ENCODE data around the gene MED17. TPM values are rescaled to one million over a fixed set of nuclear protein-coding genes. Genes with fewer than 3 reads are reported as not detected.

MED17 gene
- polyA plus RNA-seq, 1 donor from 2014 or later, result 82.7 TPM

DNA sequence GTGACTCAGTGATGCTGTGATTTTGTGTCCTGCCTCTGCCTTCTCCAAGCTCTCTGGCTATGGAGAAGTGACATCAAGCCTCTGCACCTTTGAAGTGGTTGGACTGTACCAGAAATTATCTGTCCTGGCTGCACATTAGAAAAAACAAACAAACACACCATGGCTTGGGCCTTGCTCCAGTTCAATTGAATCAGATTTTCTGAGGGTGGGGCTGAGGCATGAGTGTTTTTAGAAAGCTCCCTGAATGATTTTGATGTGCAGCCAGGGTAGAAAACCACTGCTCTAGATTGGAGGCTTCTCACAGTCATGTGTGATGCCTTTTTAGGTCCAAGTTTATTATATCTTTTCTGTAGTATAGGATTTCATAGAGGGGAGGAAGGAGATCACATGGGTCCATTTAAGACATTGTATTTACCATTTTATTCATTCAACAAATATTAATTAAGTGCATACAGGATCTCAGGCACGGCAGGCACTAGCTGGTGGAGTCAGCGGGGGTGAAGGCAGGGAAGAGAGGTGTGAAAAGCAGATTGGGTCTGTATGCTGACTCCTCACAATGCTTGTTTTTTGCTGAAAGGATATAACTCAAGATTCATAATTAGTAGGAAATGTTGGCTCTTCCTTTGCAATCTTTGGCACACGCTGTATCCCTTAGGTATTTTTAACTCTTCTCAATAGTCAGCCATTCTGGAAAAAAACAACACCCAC lies 73.5 kb downstream of the MED17 start:
- H3K4me2 ChIP-seq (ENCODE audit: low read length), result no peak overlapping the region
- H3K9me2 ChIP-seq (ENCODE audit: insufficient read depth, low read length), result no peaks in the 10 kb centered on the region
- H3K27me3 ChIP-seq (ENCODE audit: insufficient read depth, low read depth, low read length), result no peaks in the 10 kb centered on the region
- H2AFZ ChIP-seq (ENCODE audit: low read depth, low read length), result no peak overlapping the region
- no peaks in the 10 kb centered on the region for H3K79me2 ChIP-seq (replicated peaks; ENCODE audit: insufficient read depth, low read length)
- no peaks in the 10 kb centered on the region for H3F3A ChIP-seq (ENCODE audit: insufficient read depth, low read length, poor library complexity, severe bottlenecking)
- no peaks in the 10 kb centered on the region for H4K20me1 ChIP-seq (ENCODE audit: insufficient read depth)
- no peak for TF ChIP-seq SMC3 (conservative IDR thresholded peaks at IDR 0.05; ENCODE audit: poor library complexity)
- TF ChIP-seq CTCF (IDR thresholded peaks at IDR 0.05; ENCODE audit: poor library complexity, severe bottlenecking), result no peak
- TF ChIP-seq POLR2AphosphoS5 (IDR thresholded peaks at IDR 0.05), result no peak
- no peak for TF ChIP-seq EP300 (conservative IDR thresholded peaks at IDR 0.05; ENCODE audit: poor library complexity, severe bottlenecking)
- no peak overlapping the region for H3K4me3 ChIP-seq (ENCODE audit: low read length)
- H3K36me3 ChIP-seq (ENCODE audit: insufficient read depth, low read length), result no peaks in the 10 kb centered on the region
- H3K9ac ChIP-seq (ENCODE audit: low read length), result no peak overlapping the region
- no peaks in the 10 kb centered on the region for H3K9me3 ChIP-seq (ENCODE audit: low read length)
- no peak overlapping the region for H3K27ac ChIP-seq (ENCODE audit: low read length)

DNA sequence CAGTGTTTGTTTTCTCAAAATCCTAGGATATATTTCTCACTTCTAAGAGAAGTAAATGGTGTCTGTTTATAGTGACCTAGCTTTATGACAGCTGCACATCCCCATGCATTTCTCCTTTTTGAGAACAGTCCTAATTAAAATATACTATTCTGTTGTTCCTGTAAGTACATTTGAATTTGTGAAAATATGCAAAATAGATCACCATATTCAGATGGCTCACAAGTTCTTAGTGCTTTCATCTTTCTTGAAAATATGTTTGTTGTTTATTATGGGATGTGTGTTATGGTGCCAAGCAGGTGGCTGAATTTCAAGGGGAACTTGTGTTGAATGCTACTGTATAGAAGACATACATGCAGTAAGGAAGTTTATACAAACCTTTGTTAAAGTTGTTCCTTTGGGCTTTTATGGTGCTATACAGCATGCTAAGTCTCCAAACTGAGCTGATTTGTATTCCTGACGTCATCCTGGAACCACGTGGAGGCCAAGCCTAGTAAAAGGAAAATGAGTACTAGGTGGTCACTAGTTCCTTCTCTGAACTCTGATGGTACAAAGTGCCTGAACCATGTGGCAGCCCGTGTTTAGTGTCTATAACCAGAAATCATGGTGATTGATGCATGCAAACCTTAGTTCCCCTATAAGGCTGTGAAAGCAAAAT lies 74.2 kb downstream of the MED17 start:
- Histone ChIP-seq H3F3A (ENCODE audit: insufficient read depth, low read length, poor library complexity, severe bottlenecking) (no peaks in the 10 kb centered on the region), H3K79me2 (replicated peaks; ENCODE audit: insufficient read depth, low read length) (no peaks in the 10 kb centered on the region), H3K4me2 (ENCODE audit: low read length) (no peak overlapping the region), H3K4me3 (ENCODE audit: low read length) (no peak overlapping the region), H3K9me2 (ENCODE audit: insufficient read depth, low read length) (no peaks in the 10 kb centered on the region), H3K27ac (ENCODE audit: low read length) (no peak overlapping the region), H3K9me3 (ENCODE audit: low read length) (no peaks in the 10 kb centered on the region), H4K20me1 (ENCODE audit: insufficient read depth) (no peaks in the 10 kb centered on the region), H3K36me3 (ENCODE audit: insufficient read depth, low read length) (no peaks in the 10 kb centered on the region), H3K9ac (ENCODE audit: low read length) (no peak overlapping the region), H2AFZ (ENCODE audit: low read depth, low read length) (no peak overlapping the region), H3K27me3 (ENCODE audit: insufficient read depth, low read depth, low read length) (no peaks in the 10 kb centered on the region)
- TF ChIP-seq RAD21 (conservative IDR thresholded peaks at IDR 0.05), result no peak

GRCh38 chr11:93861808-93862207 lies 77.7 kb downstream of the MED17 start:
- Histone ChIP-seq H3K9ac (ENCODE audit: low read length) (no peak overlapping the region), H2AFZ (ENCODE audit: low read depth, low read length) (no peak overlapping the region), H3K36me3 (ENCODE audit: insufficient read depth, low read length) (no peaks in the 10 kb centered on the region), H3K27ac (ENCODE audit: low read length) (no peak overlapping the region), H4K20me1 (ENCODE audit: insufficient read depth) (no peaks in the 10 kb centered on the region), H3K9me3 (ENCODE audit: low read length) (no peaks in the 10 kb centered on the region), H3K9me2 (ENCODE audit: insufficient read depth, low read length) (no peaks in the 10 kb centered on the region), H3K79me2 (replicated peaks; ENCODE audit: insufficient read depth, low read length) (no peaks in the 10 kb centered on the region), H3F3A (ENCODE audit: insufficient read depth, low read length, poor library complexity, severe bottlenecking) (no peaks in the 10 kb centered on the region), H3K4me2 (ENCODE audit: low read length) (no peak overlapping the region), H3K27me3 (ENCODE audit: insufficient read depth, low read depth, low read length) (no peaks in the 10 kb centered on the region), H3K4me3 (ENCODE audit: low read length) (no peak overlapping the region)
- TF ChIP-seq POLR2AphosphoS5 (IDR thresholded peaks at IDR 0.05), result no peak
- no peak for TF ChIP-seq RAD21 (conservative IDR thresholded peaks at IDR 0.05)
- TF ChIP-seq MXI1 (conservative IDR thresholded peaks at IDR 0.05; ENCODE audit: poor library complexity, severe bottlenecking), result no peak
- no peak for TF ChIP-seq TAF1 (IDR thresholded peaks at IDR 0.05; ENCODE audit: low read depth)
- no peak for TF ChIP-seq EP300 (conservative IDR thresholded peaks at IDR 0.05; ENCODE audit: poor library complexity, severe bottlenecking)
- no peak for TF ChIP-seq EZH2 (IDR thresholded peaks at IDR 0.05; ENCODE audit: borderline replicate concordance, insufficient read depth, low read length, poor library complexity, severe bottlenecking)
- TF ChIP-seq, protein P1, sequence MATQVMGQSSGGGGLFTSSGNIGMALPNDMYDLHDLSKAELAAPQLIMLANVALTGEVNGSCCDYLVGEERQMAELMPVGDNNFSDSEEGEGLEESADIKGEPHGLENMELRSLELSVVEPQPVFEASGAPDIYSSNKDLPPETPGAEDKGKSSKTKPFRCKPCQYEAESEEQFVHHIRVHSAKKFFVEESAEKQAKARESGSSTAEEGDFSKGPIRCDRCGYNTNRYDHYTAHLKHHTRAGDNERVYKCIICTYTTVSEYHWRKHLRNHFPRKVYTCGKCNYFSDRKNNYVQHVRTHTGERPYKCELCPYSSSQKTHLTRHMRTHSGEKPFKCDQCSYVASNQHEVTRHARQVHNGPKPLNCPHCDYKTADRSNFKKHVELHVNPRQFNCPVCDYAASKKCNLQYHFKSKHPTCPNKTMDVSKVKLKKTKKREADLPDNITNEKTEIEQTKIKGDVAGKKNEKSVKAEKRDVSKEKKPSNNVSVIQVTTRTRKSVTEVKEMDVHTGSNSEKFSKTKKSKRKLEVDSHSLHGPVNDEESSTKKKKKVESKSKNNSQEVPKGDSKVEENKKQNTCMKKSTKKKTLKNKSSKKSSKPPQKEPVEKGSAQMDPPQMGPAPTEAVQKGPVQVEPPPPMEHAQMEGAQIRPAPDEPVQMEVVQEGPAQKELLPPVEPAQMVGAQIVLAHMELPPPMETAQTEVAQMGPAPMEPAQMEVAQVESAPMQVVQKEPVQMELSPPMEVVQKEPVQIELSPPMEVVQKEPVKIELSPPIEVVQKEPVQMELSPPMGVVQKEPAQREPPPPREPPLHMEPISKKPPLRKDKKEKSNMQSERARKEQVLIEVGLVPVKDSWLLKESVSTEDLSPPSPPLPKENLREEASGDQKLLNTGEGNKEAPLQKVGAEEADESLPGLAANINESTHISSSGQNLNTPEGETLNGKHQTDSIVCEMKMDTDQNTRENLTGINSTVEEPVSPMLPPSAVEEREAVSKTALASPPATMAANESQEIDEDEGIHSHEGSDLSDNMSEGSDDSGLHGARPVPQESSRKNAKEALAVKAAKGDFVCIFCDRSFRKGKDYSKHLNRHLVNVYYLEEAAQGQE (IDR thresholded peaks at IDR 0.05; ENCODE audit: borderline replicate concordance), result no peak
- TF ChIP-seq CTCF (IDR thresholded peaks at IDR 0.05; ENCODE audit: poor library complexity, severe bottlenecking), result no peak
- TF ChIP-seq SMC3 (conservative IDR thresholded peaks at IDR 0.05; ENCODE audit: poor library complexity), result no peak
